Heart left ventricle (tissue), 16 donors: ENCODE data around the gene RILPL1. TPM values are rescaled to one million over a fixed set of nuclear protein-coding genes. Genes with fewer than 3 reads are reported as not detected.

Experiments
- ATAC-seq, 4 donors: fragments of 200-7000 bp; cut with Tn5 transposase; one replicate each; pipeline ENCODE4 v1.9.1; 2020 to 2022; ENCODE audit warnings: moderate library complexity in 4 of 4, mild to moderate bottlenecking in 3 of 4, moderate number of reproducible peaks in 1 of 4
- DNase-seq, 5 donors: peaks; one replicate each; pipeline ENCODE4 v3.0.0-alpha.2; 2020
- H3K27ac ChIP-seq, 12 donors: fragments of 200-600 bp; sonication (generic) in 4 of 12; one replicate each; pipeline versions ENCODE4 v1.5.0 to v1.8.0; 2016 to 2022; ENCODE audit warnings: mild to moderate bottlenecking in 2 of 12
- H3K27me3 ChIP-seq, 9 donors: fragments of 200-600 bp; sonication (generic) in 2 of 9; one replicate each; pipeline versions ENCODE4 v1.5.1 to v1.8.0; 2016 to 2022; ENCODE audit warnings: mild to moderate bottlenecking in 3 of 9
- H3K36me3 ChIP-seq, 9 donors: fragments of 200-600 bp; sonication (generic) in 2 of 9; one replicate each; pipeline versions ENCODE4 v1.5.0 to v1.8.0; 2018 to 2022; ENCODE audit warnings: mild to moderate bottlenecking in 2 of 9
- H3K4me1 ChIP-seq, 12 donors: fragments of 200-600 bp; sonication (generic) in 4 of 12; one replicate each; pipeline versions ENCODE4 v1.5.0 to v1.8.0; 2016 to 2022; ENCODE audit warnings: mild to moderate bottlenecking in 3 of 12
- H3K4me3 ChIP-seq, 12 donors: fragments of 200-600 bp; sonication (generic) in 4 of 12; one replicate each; pipeline versions ENCODE4 v1.5.0 to v1.8.0; 2017 to 2022; ENCODE audit warnings: mild to moderate bottlenecking in 9 of 12, moderate library complexity in 4 of 12
- H3K9me3 ChIP-seq, 12 donors: fragments of 200-600 bp; sonication (generic) in 4 of 12; one replicate each; pipeline versions ENCODE4 v1.5.0 to v1.8.0; 2016 to 2022; ENCODE audit warnings: mild to moderate bottlenecking in 1 of 12
- POLR2A ChIP-seq, 2 donors: fragments of 450-650 bp; IDR thresholded peaks; one replicate each; pipeline ENCODE4 v1.6.1; 2017; ENCODE audit warnings: antibody characterized with exemption in 2 of 2, mild to moderate bottlenecking in 2 of 2, moderate library complexity in 2 of 2
- WGBS, 4 donors: extraction: QIAGEN DNeasy Blood & Tissue Kit in 2 of 4; methylation state at CpG; one replicate each; pipeline versions ENCODE4 v1.1.5 to v1.1.7; 2013 to 2018; 5-methylcytosine and 5-hydroxymethylcytosine counted together
- intact Hi-C, 10 donors: fragments of 100-400 bp; cut with DNase I; formaldehyde crosslinking; loops; one replicate each; pipeline versions ENCODE4 v1.11.1 to v1.14.2; 2022
- polyA plus RNA-seq, 2 donors: library from polyadenylated mRNA; stranded (reverse); fragments of 200-250 nt; gene quantifications; one replicate each; pipeline ENCODE4 v1.2.3, GENCODE V29; 2013
- total RNA-seq, 9 donors: library from RNA; depleted of rRNA in 2 of 9; stranded (reverse); fragments of >200 nt in 2 of 9; fragmentation: NEBNext Ultra II Directional in 3 of 9; extraction: Animal tissue kit (Norgen Biotek cat#: 25700) in 3 of 9; gene quantifications; one replicate each; pipeline versions ENCODE4 v1.1.0 to v1.2.4, GENCODE V29; 2016 to 2023
- TF ChIP-seq, protein P1 (sequence below), 12 donors: fragments of 200-600 bp; sonication (generic) in 4 of 12; IDR thresholded peaks; one replicate each; pipeline versions ENCODE4 v1.5.0 to v1.8.0; 2018 to 2022; ENCODE audit warnings: antibody characterized with exemption in 12 of 12, mild to moderate bottlenecking in 5 of 12
- donor health status: ischemic (EF 13 %, LVEDD 7.1; RV severe dilation, severe dysfunction).
- donor health status: healthy with polysubstance abuse.
- donor health status: DM: no; HTN: yes; CAD: no.
- donor health status: DM: no; HTN: no; CAD: no.
- donor health status: ischemic (EF 25% LVEDD 6.9; RV normal size, moderate dysfunction).
- donor health status: ischemic (EF 25% LVEDD 5.7; RV mildly dilated, moderate dysfunction).
- donor health status: healthy.
- donor health status: DM: yes; HTN: yes; CAD: no.
- donor health status: ischemic (EF 35%, LVEDD 5.7; RV mildly dilated, moderate dysfunction).
- donor health status: nonischemic (EF 11% LVEDD 7.7; RV severe dilation, severe dysfunction).
- donor health status: DM: yes; HTN: yes; CAD: no.
- donor health status: PGD.
- donor health status: ischemic (EF 29% LVEDD 5.4; RV normal size, mild dysfunction).
- donor health status: nonischemic (EF 23%, LVEDD 6.1; RV moderate dilation, normal function).

The RILPL1 gene
- total and polyA plus RNA-seq, 11 donors: 64.1 to 119 (median 79.4) TPM

GRCh38 chr12:123490089-123490488, 43.4 kb downstream of the RILPL1 start:
- ATAC-seq: no peak
- no peak overlapping the region for H3K4me3 ChIP-seq
- H3K27me3 ChIP-seq: no peaks in the 10 kb centered on the region
- H3K9me3 ChIP-seq: no peaks in the 10 kb centered on the region
- H3K36me3 ChIP-seq: peaks cover 0 to 34% (median 6%) of the 10 kb centered on the region in 9 donors
- 82 to 93% (median 87%) methylated on average over 5 of the region's 5 CpGs for WGBS, 4 donors
- no peak overlapping the region for H3K27ac ChIP-seq
- intact Hi-C loops: no loop called here
- peaks cover 0 to 21% (median 6%) of the 10 kb centered on the region in 12 donors for H3K4me1 ChIP-seq
- TF ChIP-seq POLR2A (IDR thresholded peaks at IDR 0.05): no peak
- TF ChIP-seq, protein P1, sequence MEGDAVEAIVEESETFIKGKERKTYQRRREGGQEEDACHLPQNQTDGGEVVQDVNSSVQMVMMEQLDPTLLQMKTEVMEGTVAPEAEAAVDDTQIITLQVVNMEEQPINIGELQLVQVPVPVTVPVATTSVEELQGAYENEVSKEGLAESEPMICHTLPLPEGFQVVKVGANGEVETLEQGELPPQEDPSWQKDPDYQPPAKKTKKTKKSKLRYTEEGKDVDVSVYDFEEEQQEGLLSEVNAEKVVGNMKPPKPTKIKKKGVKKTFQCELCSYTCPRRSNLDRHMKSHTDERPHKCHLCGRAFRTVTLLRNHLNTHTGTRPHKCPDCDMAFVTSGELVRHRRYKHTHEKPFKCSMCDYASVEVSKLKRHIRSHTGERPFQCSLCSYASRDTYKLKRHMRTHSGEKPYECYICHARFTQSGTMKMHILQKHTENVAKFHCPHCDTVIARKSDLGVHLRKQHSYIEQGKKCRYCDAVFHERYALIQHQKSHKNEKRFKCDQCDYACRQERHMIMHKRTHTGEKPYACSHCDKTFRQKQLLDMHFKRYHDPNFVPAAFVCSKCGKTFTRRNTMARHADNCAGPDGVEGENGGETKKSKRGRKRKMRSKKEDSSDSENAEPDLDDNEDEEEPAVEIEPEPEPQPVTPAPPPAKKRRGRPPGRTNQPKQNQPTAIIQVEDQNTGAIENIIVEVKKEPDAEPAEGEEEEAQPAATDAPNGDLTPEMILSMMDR (IDR thresholded peaks at IDR 0.05): no peak
- DNase-seq: no peak

GRCh38 chr12:123489580-123489979, 43.9 kb downstream of the RILPL1 start:
- H3K36me3 ChIP-seq: peaks cover 0 to 35% (median 11%) of the 10 kb centered on the region in 9 donors
- H3K4me3 ChIP-seq: no peak overlapping the region
- H3K27ac ChIP-seq: no peak overlapping the region
- peaks cover 0 to 19% (median 6%) of the 10 kb centered on the region in 12 donors for H3K4me1 ChIP-seq
- no peaks in the 10 kb centered on the region for H3K9me3 ChIP-seq
- WGBS, 4 donors: 91 to 98% (median 97%) methylated on average over 6 of the region's 6 CpGs
- H3K27me3 ChIP-seq: no peaks in the 10 kb centered on the region
- ATAC-seq: no peak
- DNase-seq: no peak
- TF ChIP-seq, protein P1 (IDR thresholded peaks at IDR 0.05): no peak
- TF ChIP-seq POLR2A (IDR thresholded peaks at IDR 0.05): no peak
- intact Hi-C loops: no loop called here

DNA sequence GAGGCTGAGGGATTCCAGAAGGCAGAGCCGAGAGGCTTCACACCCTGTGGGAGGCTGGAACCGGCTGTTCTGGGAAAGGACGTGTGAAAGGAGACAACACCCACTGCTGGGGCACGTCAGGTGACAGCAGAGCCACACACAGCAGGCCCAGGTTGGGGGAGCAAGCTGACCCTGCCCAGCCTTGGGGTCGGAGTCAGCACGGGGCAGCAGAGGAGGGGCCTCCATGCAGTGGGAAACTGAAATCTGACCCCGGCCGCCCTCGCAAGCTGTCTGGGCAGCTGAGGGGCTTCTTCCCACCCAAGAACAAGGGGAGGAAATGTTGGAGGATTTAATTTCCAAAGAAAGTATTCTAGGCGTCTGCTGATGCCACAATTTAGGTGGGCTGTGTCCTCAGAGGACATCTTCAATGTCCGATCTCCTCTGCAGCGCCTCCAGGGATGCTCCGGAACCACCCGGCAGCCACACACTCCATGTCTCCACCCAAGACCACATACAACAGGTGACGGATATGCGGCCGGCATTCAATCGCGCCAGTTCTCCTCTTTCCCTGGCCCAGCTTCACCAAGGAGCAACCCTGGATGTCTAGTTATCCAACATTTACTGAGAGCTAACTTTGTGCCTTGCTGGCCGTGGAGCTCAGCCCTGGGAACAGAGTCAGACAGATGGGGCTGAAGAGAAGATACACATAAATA, 44.8 kb downstream of the RILPL1 start:
- H3K9me3 ChIP-seq: no peaks in the 10 kb centered on the region
- no peak overlapping the region for H3K4me3 ChIP-seq
- no peaks in the 10 kb centered on the region for H3K27me3 ChIP-seq
- H3K27ac ChIP-seq: peak overlapping the region in 4 of 12 donors; percentile 3 to 46 (median 12)
- intact Hi-C loops: no loop called here
- DNase-seq (no peak), ATAC-seq (peak in 3 of 4 donors; percentile 24 to 48 (median 42))
- TF ChIP-seq POLR2A (IDR thresholded peaks at IDR 0.05): no peak
- TF ChIP-seq, protein P1 (IDR thresholded peaks at IDR 0.05): no peak
- H3K36me3 ChIP-seq: peaks cover 0 to 38% (median 12%) of the 10 kb centered on the region in 9 donors
- peaks cover 0 to 18% (median 6%) of the 10 kb centered on the region in 12 donors for H3K4me1 ChIP-seq
- WGBS, 4 donors: 78 to 80% (median 79%) methylated on average over 20 of the region's 20 CpGs

GRCh38 chr12:123487428-123487827, 46.1 kb downstream of the RILPL1 start:
- no peak for DNase-seq
- no peak for ATAC-seq
- 97 to 99% (median 98%) methylated on average over 6 of the region's 6 CpGs for WGBS, 4 donors
- H3K9me3 ChIP-seq: no peaks in the 10 kb centered on the region
- no peaks in the 10 kb centered on the region for H3K27me3 ChIP-seq
- peaks cover 0 to 50% (median 19%) of the 10 kb centered on the region in 9 donors for H3K36me3 ChIP-seq
- intact Hi-C loops: no loop called here
- H3K4me1 ChIP-seq: peaks cover 0 to 13% (median 4%) of the 10 kb centered on the region in 12 donors
- H3K27ac ChIP-seq: peak overlapping the region in 1 of 12 donors; percentile 3
- no peak for TF ChIP-seq POLR2A (IDR thresholded peaks at IDR 0.05)
- TF ChIP-seq, protein P1 (IDR thresholded peaks at IDR 0.05): no peak
- H3K4me3 ChIP-seq: no peak overlapping the region
